OCI-M2 (cell line): ENCODE measurements around the gene MAST1.
"Not testable (repeated sequence)": the region's sequence is repeated elsewhere in the genome, so short reads cannot be mapped to it uniquely, and the experiment has no call there.

Source experiments
- DNase-seq: peaks from one replicate; lab custom pipeline; 2025; ENCODE audit not compliant: unreplicated experiment; lab: John Stamatoyannopoulos, UW

Gene MAST1

DNA sequence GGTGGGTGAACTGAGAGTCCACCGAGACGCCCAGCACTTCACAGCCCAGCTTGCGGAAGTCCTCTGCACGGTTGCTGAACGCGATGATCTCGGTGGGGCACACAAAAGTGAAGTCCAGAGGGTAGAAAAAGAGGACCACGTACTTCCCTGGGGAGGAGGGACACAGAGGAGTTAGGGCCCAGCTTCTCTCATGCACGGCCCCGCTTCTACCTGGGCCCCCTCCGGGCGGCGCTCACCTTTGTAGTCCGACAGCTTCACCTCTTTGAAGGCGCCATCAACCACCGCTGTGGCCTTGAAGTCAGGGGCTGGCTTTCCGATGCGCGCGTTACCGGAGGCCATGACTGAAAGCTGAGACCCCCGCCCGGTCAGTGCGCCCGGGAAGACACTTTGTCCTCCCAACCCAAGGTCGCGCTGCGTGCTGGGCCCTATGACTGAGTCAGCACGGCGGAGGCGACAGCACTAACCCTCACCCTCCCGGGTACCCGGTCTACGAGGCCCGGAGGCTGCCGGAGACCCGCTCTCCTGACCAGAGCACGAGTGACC, 37.3 kb upstream of the MAST1 start:
- DNase-seq = no peak

DNA sequence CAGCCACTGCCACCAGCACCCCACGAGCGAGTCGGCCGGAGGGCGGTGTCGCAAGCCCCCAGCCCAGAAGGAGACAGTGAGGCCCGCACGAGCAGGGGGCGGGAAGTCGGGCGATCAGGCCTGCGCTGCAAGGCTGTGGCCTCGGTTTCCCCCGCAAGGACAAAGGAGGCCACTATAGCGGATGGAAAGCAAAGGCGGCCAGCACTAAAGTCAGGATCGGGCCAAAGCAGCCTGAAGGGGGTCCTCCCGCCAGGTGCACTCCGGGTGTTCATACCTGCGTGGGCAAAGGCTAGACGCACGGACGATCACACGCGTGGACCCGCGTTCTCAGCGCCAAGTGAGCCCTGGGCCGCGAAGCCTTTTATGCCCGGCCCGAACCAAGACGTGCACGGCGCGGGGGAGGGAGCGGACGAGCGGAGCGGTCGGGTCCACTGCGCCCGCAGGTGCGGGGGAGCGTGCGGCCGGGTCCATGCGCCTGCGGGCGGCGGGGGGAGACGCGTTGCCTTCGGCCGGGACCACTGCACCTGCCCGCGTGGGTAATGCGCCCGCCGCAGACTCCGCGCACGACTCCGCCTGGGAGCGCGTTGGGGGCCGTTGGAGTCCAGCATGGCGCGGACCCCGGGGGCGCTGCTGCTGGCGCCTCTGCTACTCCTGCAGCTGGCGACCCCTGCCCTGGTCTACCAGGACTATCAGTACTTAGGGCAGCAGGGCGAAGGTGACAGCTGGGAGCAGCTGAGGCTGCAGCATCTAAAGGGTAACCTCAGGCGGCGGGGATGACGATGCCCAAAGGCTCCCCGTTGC, 36.6 kb upstream of the MAST1 start, which contains the start of the genes PRDX2 and THSD8:
Gene PRDX2, minus strand, starts transcription at position 335 of the 801 bp plus-strand sequence. CDS start 539 bp downstream, outside the sequence.
Gene THSD8, plus strand, starts transcription at position 604 of the 801 bp plus-strand sequence. Its CDS starts 3 bp downstream, at position 607.
- DNase-seq = no peak

DNA sequence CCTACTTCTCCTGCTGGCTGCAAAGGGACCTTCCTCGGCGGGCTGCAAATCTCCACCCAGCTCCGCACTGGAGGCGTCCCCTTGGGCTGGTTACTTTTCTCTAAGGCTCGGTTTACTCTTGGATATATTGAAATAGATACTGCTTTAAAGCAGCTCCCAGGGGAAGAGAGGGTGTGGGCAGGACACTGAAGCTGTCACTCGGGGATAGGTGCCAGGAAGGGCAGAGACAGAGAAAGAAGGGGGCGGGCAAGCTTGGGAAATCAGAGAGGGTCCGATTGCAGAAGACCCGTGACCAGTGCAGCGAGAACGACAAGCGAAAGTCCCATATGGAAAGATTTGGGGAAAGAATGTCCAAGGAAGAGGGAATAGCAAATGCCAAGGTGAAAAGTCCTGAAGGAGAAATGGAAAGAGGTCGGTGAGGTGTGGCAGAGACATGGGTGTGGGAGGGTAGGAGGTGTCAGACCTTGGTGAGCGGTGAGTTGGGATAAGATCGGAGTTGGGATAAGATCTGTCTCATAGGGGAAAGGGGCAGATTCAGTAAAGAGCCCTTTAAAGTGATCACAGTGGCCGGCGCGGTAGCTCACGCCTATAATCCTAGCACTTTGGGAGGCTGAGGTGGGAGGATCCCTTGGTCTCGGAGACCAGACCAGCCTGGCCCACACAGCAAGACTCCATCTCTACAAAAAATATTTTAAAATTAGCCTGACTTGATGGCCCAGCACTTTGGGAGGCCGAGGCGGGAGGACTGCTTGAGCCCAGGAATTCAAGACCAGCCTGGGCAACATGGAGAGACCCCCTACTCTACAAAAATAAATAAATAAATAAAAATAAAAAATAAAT, 35.8 kb upstream of the MAST1 start:
- DNase-seq = no peak

DNA sequence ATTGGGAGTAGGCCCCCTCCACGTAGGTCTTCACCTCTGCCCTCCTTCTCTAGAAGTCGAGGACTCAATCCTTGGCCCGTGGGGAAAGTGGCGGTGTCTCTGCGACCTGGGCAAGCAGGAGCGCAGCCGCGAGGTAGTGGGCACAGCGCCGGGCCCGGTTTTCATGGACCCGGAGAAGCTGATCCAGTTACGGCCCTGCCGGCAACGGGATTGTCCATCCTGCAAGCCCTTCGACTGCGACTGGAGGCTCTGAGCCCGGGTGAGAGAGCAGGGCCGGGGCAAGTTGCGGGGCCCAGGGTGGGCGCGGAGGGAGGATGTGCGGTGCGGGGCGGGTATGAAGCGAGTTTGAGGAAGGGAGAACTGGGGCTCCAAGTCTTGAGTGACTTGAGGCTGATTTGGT, 34.3 kb upstream of the MAST1 start:
- no peak for DNase-seq

DNA sequence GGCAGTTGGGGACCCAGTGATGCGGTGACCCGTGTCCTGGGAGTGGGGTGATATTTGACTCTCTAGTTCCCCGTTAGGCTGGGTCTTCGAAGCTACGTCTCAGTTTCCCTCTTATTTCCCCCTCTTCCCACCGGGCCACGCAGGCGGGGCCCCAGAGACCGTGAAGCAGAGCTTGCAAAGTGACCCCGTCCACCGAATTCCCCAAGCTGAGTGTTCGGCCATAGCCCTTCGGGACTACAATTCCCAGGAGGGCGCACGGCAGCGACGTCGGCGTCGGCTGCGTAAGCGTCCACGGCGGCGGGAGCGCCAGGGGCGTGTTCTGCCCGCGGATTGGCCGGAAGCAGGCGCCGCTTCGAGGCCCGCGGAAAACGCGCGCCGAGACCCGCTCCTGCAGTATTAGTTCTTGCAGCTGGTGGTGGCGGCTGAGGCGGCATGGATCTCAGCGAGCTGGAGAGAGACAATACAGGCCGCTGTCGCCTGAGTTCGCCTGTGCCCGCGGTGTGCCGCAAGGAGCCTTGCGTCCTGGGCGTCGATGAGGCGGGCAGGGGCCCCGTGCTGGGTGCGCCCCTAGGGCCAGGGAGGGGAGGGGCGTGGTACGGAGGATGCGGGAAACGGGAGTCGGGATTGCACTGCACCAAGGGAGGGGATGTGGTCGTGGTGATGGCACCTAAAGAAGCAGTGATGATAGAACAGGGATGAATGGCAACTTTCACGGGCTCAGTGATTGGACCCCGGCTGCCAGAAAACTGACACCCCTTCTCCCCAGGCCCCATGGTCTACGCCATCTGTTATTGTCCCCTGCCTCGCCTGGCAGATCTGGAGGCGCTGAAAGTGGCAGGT, 31.9 kb upstream of the MAST1 start, which contains the start of gene RNASEH2A:
Gene RNASEH2A, plus strand, starts transcription at position 343 of the 840 bp plus-strand sequence. Its CDS starts 90 bp downstream, at position 433.
- no peak for DNase-seq

DNA sequence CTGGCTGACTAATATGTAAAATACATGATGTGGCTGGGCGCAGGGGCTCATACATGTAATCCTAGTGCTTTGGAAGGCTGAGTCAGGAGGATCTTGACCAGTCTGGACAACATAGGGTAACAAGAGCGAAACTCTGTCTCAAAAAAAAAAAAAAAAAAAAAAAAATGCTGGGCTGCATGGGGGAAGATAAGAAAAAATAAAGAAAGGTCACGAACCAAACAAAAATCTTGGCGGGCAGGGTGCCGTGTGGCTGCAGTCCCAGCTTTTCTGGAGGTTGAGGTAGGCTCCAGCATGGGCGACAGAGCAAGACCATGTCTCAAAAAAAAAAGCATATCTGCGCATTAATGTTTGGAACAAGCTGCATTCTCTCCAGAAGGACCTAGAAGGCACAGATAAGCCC, 23.2 kb upstream of the MAST1 start:
- DNase-seq = no peak

DNA sequence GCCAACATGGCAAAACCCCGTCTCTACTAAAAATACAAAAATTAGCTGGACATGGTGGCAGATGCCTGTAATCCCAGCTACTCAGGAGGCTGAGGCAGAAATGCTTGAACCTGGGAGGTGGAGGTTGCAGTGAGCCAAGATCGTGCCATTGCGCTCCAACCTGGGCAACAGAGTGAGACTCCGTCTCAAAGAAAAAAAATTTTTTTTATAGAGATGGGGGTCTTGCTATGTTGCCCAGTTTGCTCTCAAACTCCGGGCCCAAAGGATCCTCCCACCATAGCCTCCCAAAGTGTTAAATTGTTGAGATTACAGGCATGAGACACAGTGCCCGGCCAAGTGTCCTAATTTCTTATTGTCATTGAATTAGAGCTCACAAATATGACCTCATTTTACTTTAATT, 21.1 kb upstream of the MAST1 start:
- DNase-seq = not testable (repeated sequence)

DNA sequence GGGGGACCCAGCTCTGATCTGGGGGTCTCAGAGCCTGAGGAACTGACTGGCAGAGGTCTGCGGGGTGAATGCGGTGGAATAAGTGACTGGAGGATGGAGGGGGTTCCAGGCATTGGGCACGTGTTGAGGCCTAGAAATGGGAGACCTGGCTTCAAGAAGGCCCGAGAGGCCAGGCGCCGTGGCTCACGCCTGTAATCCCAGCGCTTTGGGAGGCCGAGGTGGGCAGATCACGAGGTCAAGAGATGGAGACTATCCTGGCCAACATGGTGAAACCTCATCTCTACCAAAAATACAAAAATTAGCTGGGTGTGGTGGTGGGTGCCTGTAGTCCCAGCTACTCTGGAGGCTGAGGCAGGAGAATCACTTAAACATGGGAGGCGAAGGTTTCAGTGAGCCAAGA, 20.5 kb upstream of the MAST1 start:
- not testable (repeated sequence) for DNase-seq

DNA sequence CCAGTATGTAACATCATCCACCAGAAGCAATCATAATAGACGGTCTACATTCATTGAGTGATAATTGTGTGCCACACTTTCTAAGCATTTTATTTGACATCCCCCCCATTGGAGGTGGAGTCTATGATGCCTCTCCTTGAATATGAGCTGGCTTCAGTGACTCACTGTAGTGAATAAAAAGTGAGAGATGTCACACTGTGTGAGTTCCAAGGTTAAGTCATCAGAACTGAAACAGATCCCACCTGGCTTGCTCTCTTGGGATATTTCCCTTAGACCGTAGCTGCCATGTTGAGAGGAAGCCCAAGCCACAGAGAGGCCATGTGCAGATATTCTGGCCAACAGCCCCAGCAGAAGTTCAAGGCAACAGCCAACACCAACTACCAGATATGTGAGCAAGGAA, 16.6 kb upstream of the MAST1 start:
- DNase-seq = no peak

DNA sequence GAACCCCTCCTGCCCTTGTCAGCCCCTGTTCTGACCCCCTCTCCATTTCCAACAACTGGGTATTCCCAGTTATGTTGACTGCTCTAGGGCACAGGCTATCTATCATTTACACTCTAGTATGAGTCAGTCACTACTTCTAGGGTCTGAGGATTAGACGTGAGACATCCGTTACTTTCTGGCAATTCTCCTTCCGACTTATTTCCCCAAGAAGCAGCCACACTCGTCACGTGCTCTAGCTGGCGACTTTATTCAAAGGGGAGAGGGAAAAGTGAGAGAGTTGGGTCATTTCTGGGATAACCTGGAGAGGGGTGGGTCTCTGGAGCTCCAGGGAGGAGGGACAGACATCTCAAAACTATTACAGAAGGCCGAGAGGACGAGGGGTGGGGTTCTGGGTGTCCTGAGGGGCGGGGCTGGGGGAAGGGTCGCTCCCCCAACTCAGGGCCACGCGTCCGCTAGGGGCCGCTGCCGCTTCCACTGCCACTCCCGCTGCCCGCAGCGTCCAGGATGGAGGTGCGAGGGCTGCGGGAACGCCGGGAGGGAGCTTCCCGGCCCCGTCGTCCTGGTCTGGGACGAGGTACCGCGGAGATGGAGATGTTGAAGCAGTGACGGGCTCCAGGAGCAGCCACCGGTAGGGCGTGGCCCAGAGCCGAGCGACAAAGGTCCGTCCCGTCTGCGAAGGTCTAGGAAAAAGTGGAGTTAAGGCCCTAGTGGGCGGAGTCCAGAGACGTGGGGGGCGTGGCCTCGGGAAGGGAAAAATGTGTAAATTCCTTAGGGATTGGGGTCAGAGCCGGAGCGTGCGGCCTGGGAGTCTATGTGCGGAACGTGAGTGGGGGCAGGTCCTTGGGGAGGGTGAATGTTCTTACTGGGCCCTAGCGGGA, 12.8 kb upstream of the MAST1 start:
- DNase-seq = no peak

DNA sequence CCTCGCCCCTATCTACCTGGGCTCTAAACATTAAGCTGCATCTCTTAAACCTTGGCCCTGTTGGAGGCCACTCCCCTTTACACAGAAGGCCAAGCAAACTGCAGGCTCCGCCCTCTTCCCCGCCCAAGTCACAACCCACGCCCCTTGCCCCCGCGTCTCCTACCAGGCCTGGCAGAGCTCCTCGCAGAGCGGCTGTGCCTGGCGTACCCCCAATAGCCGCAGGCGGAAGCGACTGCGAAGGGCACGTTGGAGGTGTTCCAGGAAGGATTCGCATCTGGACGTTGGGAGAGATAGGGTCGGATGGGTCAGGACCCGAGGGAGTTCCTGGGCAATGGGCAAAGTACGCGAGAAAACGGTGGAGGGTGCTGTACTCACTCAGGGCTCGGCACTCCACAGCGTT, 9.8 kb upstream of the MAST1 start:
- no peak for DNase-seq

DNA sequence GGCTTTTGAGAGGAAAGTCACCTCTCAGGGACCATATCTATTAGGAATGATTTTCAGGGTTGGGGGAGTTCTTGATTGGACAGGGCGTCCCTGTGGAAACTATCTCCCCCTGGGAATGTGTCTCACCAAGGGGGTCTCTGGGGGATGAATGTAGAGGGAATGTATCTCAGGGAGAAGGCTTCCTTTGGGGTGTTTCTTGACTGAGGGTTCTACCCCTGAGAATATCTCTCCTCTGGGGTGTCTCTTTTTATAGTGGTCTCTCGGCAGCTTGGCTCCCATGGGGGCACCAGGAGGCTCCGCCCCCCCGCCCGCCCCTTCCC, 4.9 kb upstream of the MAST1 start:
- no peak for DNase-seq

DNA sequence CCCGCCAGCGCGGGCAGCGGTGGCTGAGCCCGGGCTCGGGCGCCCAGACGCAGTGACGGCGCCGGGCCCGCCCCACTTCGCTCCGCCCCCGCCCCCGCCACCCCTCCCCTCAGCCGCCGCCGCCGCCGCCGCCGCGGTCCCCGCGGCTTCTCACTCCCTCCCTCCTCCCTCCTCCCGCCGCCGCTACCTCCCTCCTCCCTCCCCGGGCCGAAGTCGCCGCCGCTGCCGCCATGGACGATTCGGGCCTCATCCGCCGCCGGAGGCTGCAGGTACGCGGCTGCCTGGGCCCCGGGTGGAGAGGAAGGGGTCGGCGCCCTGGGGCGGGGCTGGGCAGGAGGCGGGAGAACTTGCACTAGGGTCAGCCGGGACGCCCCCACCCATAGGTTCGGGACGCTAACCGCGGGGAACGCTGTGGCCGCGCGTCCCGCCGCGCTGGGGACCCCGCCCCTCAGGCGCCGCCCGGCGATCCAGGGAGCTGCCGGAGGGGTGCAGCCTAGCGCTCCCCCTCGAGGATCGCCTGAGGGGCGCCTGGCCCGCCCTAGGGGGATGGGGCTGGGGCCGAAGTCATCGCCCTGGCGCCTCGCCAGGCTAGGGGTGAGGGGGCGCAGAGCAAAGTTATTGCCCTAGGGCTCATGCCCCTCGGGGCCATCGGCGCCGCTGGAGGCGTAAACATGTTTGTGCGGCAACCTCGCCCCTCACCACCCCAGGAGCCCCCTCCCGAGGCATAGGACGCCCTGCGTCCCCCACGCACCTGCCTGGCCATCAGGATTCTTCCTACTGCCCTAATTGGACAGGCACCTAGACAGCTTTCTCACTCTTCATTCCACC, 4.4 kb upstream of the MAST1 start:
- DNase-seq = no peak

DNA sequence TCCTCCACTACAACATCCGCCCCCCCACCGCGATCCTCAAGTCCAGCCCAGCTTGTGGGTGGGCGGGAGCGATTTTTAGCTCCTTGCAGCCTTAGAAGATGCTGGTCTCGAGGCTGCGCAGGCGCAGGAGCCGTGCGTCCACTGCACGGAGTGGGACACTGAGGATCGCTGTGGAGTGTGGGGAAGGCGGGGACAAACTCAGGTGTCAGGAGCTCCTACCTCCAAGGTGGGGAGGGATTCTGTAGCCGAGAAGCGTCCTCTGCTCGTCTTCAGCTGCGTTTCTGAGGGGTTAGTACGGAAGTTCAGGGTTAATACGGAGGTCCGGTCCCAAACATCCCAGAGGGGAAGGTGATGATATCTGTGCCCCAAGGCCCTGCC, 3.8 kb upstream of the MAST1 start, which contains the start of gene RTBDN:
Gene RTBDN, minus strand, starts transcription at position 14 of the 378 bp plus-strand sequence. CDS start 4,600 bp downstream, outside the sequence.
- no peak for DNase-seq

DNA sequence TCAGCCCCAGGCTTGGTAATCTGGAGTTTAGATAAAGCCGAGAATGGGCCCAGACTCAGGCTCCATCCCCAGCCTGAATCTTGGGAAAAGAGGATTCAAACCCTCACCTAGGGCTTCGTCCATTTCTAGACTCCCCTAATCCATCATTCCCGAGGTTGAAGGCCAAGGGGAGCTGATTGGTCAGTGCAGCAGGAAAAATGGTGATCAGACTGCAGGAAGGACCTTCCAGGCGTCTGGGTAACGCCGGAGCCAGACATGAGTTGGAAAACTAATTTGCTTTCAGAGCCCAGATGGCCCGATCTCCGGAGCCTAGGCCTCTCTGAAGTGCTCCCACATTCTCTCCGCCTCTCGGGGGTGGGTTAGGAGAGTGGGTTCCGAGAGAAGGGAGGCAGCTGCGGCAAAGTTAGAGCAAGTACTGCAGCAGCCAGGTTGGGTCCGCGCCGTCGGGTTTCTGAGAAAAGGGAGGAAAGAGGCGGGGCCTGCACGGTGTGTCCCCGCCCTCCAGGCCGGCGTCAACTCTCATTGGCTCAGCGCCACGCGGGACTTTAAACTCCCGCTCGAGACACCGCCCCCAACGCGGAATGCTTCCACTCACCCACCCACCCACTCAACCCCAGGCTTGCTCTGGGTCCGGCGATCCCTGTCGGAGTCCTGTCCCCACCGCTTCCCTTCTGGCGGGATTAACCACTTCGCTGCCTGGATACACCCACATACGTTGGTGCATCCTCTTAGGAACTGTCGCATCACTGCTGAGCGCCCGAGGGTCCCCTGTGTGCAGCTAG, 3.1 kb upstream of the MAST1 start:
- DNase-seq = no peak

DNA sequence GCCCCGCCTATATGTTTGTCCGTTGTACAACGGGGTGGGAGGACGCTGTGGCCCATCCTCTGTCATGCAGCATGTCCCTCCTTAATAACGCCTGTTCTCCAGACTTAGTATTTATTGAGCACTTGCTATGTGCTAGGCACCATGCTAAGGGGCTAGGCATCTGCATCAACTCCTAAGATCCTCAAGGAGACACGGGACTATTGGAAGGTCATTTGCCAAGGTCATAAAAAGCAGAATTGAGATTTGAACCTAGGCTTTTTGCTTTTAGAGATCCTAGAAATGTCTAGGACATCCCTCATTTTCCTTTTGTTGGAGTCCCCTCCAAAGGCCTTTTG, 1.8 kb upstream of the MAST1 start:
- DNase-seq = no peak

DNA sequence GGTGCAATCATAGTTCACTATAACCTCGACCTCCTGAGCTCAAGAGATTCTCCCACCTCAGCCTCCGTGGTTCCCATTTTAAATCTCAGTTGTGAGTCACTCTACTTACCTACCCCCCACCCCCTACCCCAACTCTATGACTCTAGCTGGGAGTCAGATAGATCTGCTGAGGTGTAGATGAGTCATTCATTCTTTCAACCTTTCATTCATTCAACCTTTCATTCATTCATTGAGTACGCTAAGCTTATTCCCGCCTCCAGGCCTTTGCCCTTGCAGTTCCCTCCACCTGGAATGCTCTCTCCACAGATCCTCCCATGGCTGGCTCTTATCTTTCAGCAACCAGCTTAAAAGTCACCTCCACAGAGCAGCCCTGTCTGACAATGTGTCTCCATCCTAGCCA, 1.1 kb upstream of the MAST1 start:
- no peak for DNase-seq
